IMR-90 (cell line): ENCODE results near the gene ELF5. TPM values are rescaled to one million over a fixed set of nuclear protein-coding genes. Genes with fewer than 3 reads are reported as not detected.

ENCODE experiments used
- ATAC-seq: fragments of 200-7000 bp; cut with Tn5 transposase; 2 replicates; pipeline ENCODE4 v1.9.1; 2020; ENCODE audit warnings: low read depth, mild to moderate bottlenecking, moderate library complexity
- BruUV-seq: library from RNA; stranded (reverse); fragments of 400-500 nt; replicated peaks from 2 replicates; lab custom pipeline; 2021; lab: Mats Ljungman, UMichigan
- CTCF ChIA-PET: fragments of 300-600 bp; formaldehyde crosslinking; extraction: SDS; loops from one replicate; lab custom pipeline; 2021; ENCODE audit warnings: antibody characterized with exemption; lab: Yijun Ruan, JAX
- POLR2A ChIA-PET: fragments of 300-600 bp; sonication (Branson Sonifier 250); formaldehyde crosslinking; loops from one replicate; lab custom pipeline; 2022; ENCODE audit warnings: antibody characterized with exemption; ENCODE audit not compliant: unreplicated experiment; lab: Charles Lee
- DNase-seq: peaks from one replicate; pipeline ENCODE4 v3.0.0; 2013
- H2AFZ ChIP-seq: replicated peaks from 2 replicates; pipeline ENCODE3; 2013; ENCODE audit warnings: low read length, mild to moderate bottlenecking; ENCODE audit not compliant: poor library complexity
- H2AK5ac ChIP-seq: 2 replicates; pipeline ENCODE4 v1.6.1; 2013; ENCODE audit warnings: low read depth, low read length, inconsistent platforms
- H2AK9ac ChIP-seq: replicated peaks from 2 replicates; pipeline ENCODE3; 2013; ENCODE audit warnings: mild to moderate bottlenecking, low read depth, low read length, moderate library complexity; ENCODE audit not compliant: poor library complexity
- H2BK120ac ChIP-seq: 2 replicates; pipeline ENCODE4 v1.6.1; 2013; ENCODE audit warnings: low read depth, low read length, inconsistent platforms
- H2BK15ac ChIP-seq: 3 replicates; pipeline ENCODE4 v1.6.1; 2013; ENCODE audit warnings: low read depth, low read length, inconsistent platforms
- H2BK20ac ChIP-seq: 2 replicates; pipeline ENCODE4 v1.6.1; 2013; ENCODE audit warnings: low read depth, mild to moderate bottlenecking, inconsistent platforms, low read length, moderate library complexity
- H2BK5ac ChIP-seq: 2 replicates; pipeline ENCODE4 v1.6.1; 2013; ENCODE audit warnings: mild to moderate bottlenecking, low read depth, low read length, inconsistent platforms; ENCODE audit not compliant: poor library complexity, severe bottlenecking
- H3K14ac ChIP-seq: replicated peaks from 2 replicates; pipeline ENCODE4 v1.6.1; 2013; ENCODE audit warnings: low read depth, low read length, inconsistent platforms
- H3K18ac ChIP-seq: 2 replicates; pipeline ENCODE4 v1.6.1; 2013; ENCODE audit warnings: low read depth, low read length, control low read depth
- H3K23ac ChIP-seq: 2 replicates; pipeline ENCODE4 v1.6.1; 2013; ENCODE audit warnings: low read depth, low read length, inconsistent platforms
- H3K27ac ChIP-seq: 2 replicates; pipeline ENCODE4 v1.5.1; 2013; ENCODE audit warnings: mild to moderate bottlenecking, control low read depth, low read length; ENCODE audit not compliant: insufficient read depth
- H3K27me3 ChIP-seq: 2 replicates; pipeline ENCODE4 v1.6.1; 2013; ENCODE audit warnings: low read length; ENCODE audit not compliant: control insufficient read depth, insufficient read depth
- H3K36me3 ChIP-seq: 2 replicates; pipeline ENCODE4 v1.6.1; 2013; ENCODE audit warnings: low read length, mixed read lengths; ENCODE audit not compliant: control insufficient read depth, insufficient read depth
- H3K4ac ChIP-seq: 2 replicates; pipeline ENCODE4 v1.6.1; 2013; ENCODE audit warnings: low read depth, low read length, inconsistent platforms
- H3K4me1 ChIP-seq: 2 replicates; pipeline ENCODE4 v1.6.1; 2013; ENCODE audit warnings: low read length, mixed read lengths; ENCODE audit not compliant: control insufficient read depth, insufficient read depth
- H3K4me2 ChIP-seq: 2 replicates; pipeline ENCODE4 v1.6.1; 2013; ENCODE audit warnings: low read depth, mild to moderate bottlenecking, control low read depth, low read length, moderate library complexity
- H3K4me3 ChIP-seq: 2 replicates; pipeline ENCODE4 v1.5.1; 2013; ENCODE audit warnings: low read depth, mild to moderate bottlenecking, control low read depth, low read length, moderate library complexity; ENCODE audit not compliant: insufficient read depth
- H3K56ac ChIP-seq: 2 replicates; pipeline ENCODE4 v1.6.1; 2013; ENCODE audit warnings: low read length, inconsistent platforms; ENCODE audit not compliant: insufficient read depth; ENCODE audit errors: extremely low read depth
- H3K79me1 ChIP-seq, 2 experiments: 2 replicates each; pipeline ENCODE4 v1.6.1; 2013; ENCODE audit warnings: low read length in 2 of 2, inconsistent platforms in 1 of 2, low read depth in 1 of 2
- H3K9ac ChIP-seq: 2 replicates; pipeline ENCODE4 v1.6.1; 2013; ENCODE audit warnings: low read depth, low read length, control low read depth
- H3K9me1 ChIP-seq: 2 replicates; pipeline ENCODE4 v1.6.1; 2013; ENCODE audit warnings: low read length, inconsistent platforms; ENCODE audit not compliant: insufficient read depth
- H3K9me3 ChIP-seq: 2 replicates; pipeline ENCODE4 v1.6.1; 2013; ENCODE audit warnings: low read length; ENCODE audit not compliant: control insufficient read depth, insufficient read depth
- H4K20me1 ChIP-seq: 2 replicates; pipeline ENCODE4 v1.6.1; 2013; ENCODE audit warnings: low read length, inconsistent platforms; ENCODE audit not compliant: insufficient read depth
- H4K5ac ChIP-seq: 2 replicates; pipeline ENCODE4 v1.6.1; 2013; ENCODE audit warnings: mild to moderate bottlenecking, low read depth, low read length, control low read depth
- H4K8ac ChIP-seq, 2 experiments: 2 replicates each; pipeline ENCODE4 v1.6.1; 2013; ENCODE audit warnings: low read depth in 2 of 2, low read length in 2 of 2, control low read depth in 1 of 2, inconsistent platforms in 1 of 2
- H4K91ac ChIP-seq: 2 replicates; pipeline ENCODE4 v1.6.1; 2013; ENCODE audit warnings: low read depth, low read length, inconsistent platforms; ENCODE audit not compliant: insufficient read depth
- BHLHE40 ChIP-seq: fragments of 150-350 bp; IDR thresholded peaks from 2 replicates; pipeline ENCODE4 v1.6.1; 2016; ENCODE audit warnings: mild to moderate bottlenecking, low read depth, low read length
- CEBPB ChIP-seq: IDR thresholded peaks from 2 replicates; pipeline ENCODE4 v1.6.1; 2012; ENCODE audit warnings: low read depth, low read length, improper control_type of control experiment
- MAZ ChIP-seq: IDR thresholded peaks from 2 replicates; pipeline ENCODE4 v1.6.1; 2012; ENCODE audit warnings: low read depth, mild to moderate bottlenecking, low read length, improper control_type of control experiment, moderate library complexity, borderline replicate concordance
- NFE2L2 ChIP-seq: fragments of 150-350 bp; IDR thresholded peaks from 2 replicates; pipeline ENCODE4 v1.6.1; 2016; ENCODE audit warnings: low read depth, mild to moderate bottlenecking, low read length
- RAD21 ChIP-seq: IDR thresholded peaks from 2 replicates; pipeline ENCODE4 v1.6.1; 2012; ENCODE audit warnings: low read length, improper control_type of control experiment
- RCOR1 ChIP-seq: IDR thresholded peaks from 2 replicates; pipeline ENCODE4 v1.6.1; 2012; ENCODE audit warnings: mild to moderate bottlenecking, low read length, improper control_type of control experiment; ENCODE audit not compliant: insufficient replicate concordance
- WGBS, 2 experiments: methylation state at CpG; one replicate each; pipeline versions ENCODE4 v1.1.5 to v1.1.7; 2013; ENCODE audit warnings: missing lambda C conversion rate in 2 of 2; ENCODE audit not compliant: insufficient read length in 1 of 2; ENCODE audit errors: extremely low coverage in 2 of 2; 5-methylcytosine and 5-hydroxymethylcytosine counted together
- dilution Hi-C: fragments of 300-500 bp; cut with HindIII; formaldehyde crosslinking; loops from one replicate; pipeline ENCODE4 v1.14.3; 2018; ENCODE audit warnings: low sequenced_read_pairs; ENCODE audit not compliant: unreplicated experiment
- in situ Hi-C: fragments of 300-500 bp; cut with MboI; formaldehyde crosslinking; loops from 3 replicates; pipeline ENCODE4 v1.14.3; 2019; ENCODE audit warnings: low sequenced_read_pairs, inconsistent platforms, mixed read lengths
- intact Hi-C: fragments of 100-400 bp; cut with micrococcal nuclease; formaldehyde crosslinking; loops from 2 replicates; pipeline ENCODE4 v1.10.0; 2022
- polyA plus RNA-seq, 3 experiments: library from polyadenylated mRNA; depleted of rRNA; stranded (reverse); fragments of >200 nt; gene quantifications; 2 replicates each; pipeline ENCODE4 v1.2.3, GENCODE V29; 2012; ENCODE audit warnings: low replicate concordance in 1 of 3
- total RNA-seq: library from RNA; depleted of rRNA; stranded (reverse); fragments of >200 nt; gene quantifications from 2 replicates; pipeline ENCODE4 v1.2.3, GENCODE V29; 2012
- TF ChIP-seq, protein P1 (sequence below): conservative IDR thresholded peaks from 2 replicates; pipeline ENCODE4 v1.5.1; 2012; ENCODE audit warnings: mild to moderate bottlenecking, low read depth, low read length, improper control_type of control experiment
- TF ChIP-seq, protein P2 (sequence below): fragments of 150-350 bp; IDR thresholded peaks from 2 replicates; pipeline ENCODE4 v1.6.1; 2017; ENCODE audit warnings: mild to moderate bottlenecking, antibody characterized with exemption, low read length, low read depth

The ELF5 gene
- total and polyA plus RNA-seq, 2 of the 4 experiments (the other 2 are of a cell fraction) = not detected

DNA sequence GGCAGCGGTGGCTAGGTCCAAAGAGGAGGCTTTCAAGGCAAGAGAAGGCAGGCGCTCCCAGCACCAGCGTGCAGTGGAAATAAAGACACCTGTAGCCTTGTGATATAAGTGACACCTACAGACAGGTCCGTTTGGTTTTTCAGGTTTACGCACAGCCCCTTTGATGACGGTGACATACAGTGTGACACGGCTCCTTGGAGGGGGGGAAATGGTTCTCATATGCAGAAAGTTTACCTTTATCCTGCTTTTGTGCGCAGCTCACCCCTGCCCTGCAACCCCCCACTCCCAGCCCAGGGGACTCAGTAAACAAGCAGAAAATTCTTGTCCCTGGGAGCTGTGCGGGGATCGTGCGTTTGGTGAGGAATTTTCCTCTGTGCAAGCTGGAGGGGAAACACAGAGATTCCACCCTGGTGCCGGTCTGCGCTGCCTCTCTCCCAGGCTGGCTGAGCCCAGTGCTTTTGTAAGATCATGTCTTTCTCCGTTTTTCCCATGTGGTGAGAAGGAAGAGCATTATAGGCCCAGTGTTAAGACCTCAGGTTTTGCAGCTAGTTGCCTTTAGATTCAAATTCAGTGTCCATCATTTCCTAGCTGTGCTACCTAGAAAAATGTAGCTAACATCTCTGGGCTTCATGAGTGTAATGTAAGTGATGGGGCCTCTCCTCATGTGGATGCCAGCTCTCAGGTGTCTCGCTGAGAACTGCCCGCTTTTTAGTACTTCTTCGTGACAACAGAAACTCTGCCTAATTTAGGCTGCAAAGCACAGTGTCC is at the start of gene ELF5 (continued):
- no peak for TF ChIP-seq RAD21
- TF ChIP-seq BHLHE40 = no peak
- TF ChIP-seq RCOR1 = no peak

DNA sequence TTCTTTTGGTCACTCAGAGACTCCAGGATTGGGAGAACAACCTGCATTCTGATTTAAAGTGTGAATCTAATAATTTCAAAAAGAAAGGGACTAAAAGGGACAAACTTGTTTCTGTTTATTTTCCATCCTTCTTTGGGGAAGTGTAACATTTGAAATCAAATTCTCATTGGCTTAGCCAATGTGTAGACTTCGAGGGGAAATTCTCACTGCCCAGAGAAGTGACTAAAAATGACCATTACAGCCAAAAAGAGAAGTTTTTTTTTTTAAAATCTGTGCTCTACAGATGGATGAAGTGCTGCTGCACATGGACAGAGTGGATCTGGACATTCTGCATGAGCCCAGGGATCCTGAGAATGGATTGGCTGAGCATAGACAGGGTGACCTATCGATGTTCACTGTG is 49.4 kb upstream of the ELF5 start:
- no peak overlapping the region for H3K27ac ChIP-seq
- ChIA-PET CTCF (interaction anchor here (0.8 kb wide), 1 partner anchor 1580 kb away, joined by 3 read pairs; no protein-coding TSS in a partner anchor), POLR2A (no interaction called here)
- H4K5ac ChIP-seq = no peak overlapping the region
- ATAC-seq = no peak
- H2AK5ac ChIP-seq = no peak overlapping the region
- no peak overlapping the region for H3K4me3 ChIP-seq
- no CpG with 5 or more reads among the region's 2 CpGs for WGBS, 2 experiments
- no peaks in the 10 kb centered on the region for H3K36me3 ChIP-seq
- no TSS peak for BruUV-seq
- intact Hi-C loops = no loop called here
- no peak overlapping the region for H2BK120ac ChIP-seq
- H4K91ac ChIP-seq = no peak overlapping the region
- H3K79me1 ChIP-seq = no peaks in the 10 kb centered on the region
- dilution Hi-C loops = no loop called here
- peaks cover 6% of the 10 kb centered on the region for H3K4me1 ChIP-seq
- no peak overlapping the region for H3K18ac ChIP-seq
- no peak overlapping the region for H4K8ac ChIP-seq
- DNase-seq = no peak
- H3K4ac ChIP-seq = no peak overlapping the region
- no peaks in the 10 kb centered on the region for H4K20me1 ChIP-seq
- no peak overlapping the region for H3K9ac ChIP-seq
- peaks cover 6% of the 10 kb centered on the region; the same call in 1 of the 2 replicates for H3K9me1 ChIP-seq
- H3K9me3 ChIP-seq = no peaks in the 10 kb centered on the region; the same call in 1 of the 2 replicates
- no peak overlapping the region for H2BK15ac ChIP-seq
- H3K14ac ChIP-seq = no peak overlapping the region
- TF ChIP-seq, protein P1, sequence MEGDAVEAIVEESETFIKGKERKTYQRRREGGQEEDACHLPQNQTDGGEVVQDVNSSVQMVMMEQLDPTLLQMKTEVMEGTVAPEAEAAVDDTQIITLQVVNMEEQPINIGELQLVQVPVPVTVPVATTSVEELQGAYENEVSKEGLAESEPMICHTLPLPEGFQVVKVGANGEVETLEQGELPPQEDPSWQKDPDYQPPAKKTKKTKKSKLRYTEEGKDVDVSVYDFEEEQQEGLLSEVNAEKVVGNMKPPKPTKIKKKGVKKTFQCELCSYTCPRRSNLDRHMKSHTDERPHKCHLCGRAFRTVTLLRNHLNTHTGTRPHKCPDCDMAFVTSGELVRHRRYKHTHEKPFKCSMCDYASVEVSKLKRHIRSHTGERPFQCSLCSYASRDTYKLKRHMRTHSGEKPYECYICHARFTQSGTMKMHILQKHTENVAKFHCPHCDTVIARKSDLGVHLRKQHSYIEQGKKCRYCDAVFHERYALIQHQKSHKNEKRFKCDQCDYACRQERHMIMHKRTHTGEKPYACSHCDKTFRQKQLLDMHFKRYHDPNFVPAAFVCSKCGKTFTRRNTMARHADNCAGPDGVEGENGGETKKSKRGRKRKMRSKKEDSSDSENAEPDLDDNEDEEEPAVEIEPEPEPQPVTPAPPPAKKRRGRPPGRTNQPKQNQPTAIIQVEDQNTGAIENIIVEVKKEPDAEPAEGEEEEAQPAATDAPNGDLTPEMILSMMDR = no peak
- no peak for TF ChIP-seq RCOR1
- no peak for TF ChIP-seq CEBPB
- TF ChIP-seq MAZ = no peak
- TF ChIP-seq, protein P2, sequence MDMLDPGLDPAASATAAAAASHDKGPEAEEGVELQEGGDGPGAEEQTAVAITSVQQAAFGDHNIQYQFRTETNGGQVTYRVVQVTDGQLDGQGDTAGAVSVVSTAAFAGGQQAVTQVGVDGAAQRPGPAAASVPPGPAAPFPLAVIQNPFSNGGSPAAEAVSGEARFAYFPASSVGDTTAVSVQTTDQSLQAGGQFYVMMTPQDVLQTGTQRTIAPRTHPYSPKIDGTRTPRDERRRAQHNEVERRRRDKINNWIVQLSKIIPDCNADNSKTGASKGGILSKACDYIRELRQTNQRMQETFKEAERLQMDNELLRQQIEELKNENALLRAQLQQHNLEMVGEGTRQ = no peak
- no peak for TF ChIP-seq RAD21
- no peak for TF ChIP-seq NFE2L2
- H2AK9ac ChIP-seq = no peak overlapping the region
- in situ Hi-C loops = no loop called here
- H3K4me2 ChIP-seq = no peak overlapping the region
- H2AFZ ChIP-seq = no peak overlapping the region
- no peak overlapping the region for H3K23ac ChIP-seq
- no peak overlapping the region for H3K56ac ChIP-seq
- H3K27me3 ChIP-seq = peaks cover 43% of the 10 kb centered on the region
- H2BK5ac ChIP-seq = no peak overlapping the region
- H2BK20ac ChIP-seq = no peak overlapping the region
